Mesothelial cell of epicardium (in vitro differentiated cells): ENCODE data around the gene SCN2B. TPM values are rescaled to one million over a fixed set of nuclear protein-coding genes. Genes with fewer than 3 reads are reported as not detected.

Experiments used
- DNase-seq, 2 experiments: peaks; one replicate each; pipeline ENCODE4 v3.0.0; 2021; ENCODE audit warnings: low spot score in 2 of 2; ENCODE audit not compliant: unreplicated experiment in 2 of 2
- H3K27ac Mint-ChIP-seq: 2 replicates; pipeline ENCODE4 v1.8.0; 2021; ENCODE audit warnings: mixed read lengths
- H3K27me3 Mint-ChIP-seq: 2 replicates; pipeline ENCODE4 v1.8.0; 2021; ENCODE audit warnings: low read depth, mixed read lengths
- H3K36me3 Mint-ChIP-seq: 2 replicates; pipeline ENCODE4 v1.8.0; 2021; ENCODE audit warnings: mixed read lengths
- H3K4me1 Mint-ChIP-seq: 2 replicates; pipeline ENCODE4 v1.8.0; 2021; ENCODE audit warnings: mixed read lengths
- H3K4me3 Mint-ChIP-seq: 2 replicates; pipeline ENCODE4 v1.8.0; 2021; ENCODE audit warnings: mild to moderate bottlenecking, moderate library complexity, mixed read lengths
- H3K9me3 Mint-ChIP-seq: 2 replicates; pipeline ENCODE4 v1.8.0; 2021; ENCODE audit warnings: mixed read lengths
- total RNA-seq: library from RNA; stranded (reverse); gene quantifications from 3 replicates; pipeline ENCODE4 v1.2.1, GENCODE V29; 2021
- TF ChIP-seq, protein P1 (sequence below): fragments of 200-600 bp; sonication (generic); IDR thresholded peaks from one replicate; pipeline ENCODE4 v1.5.0; 2021; ENCODE audit warnings: antibody characterized with exemption; ENCODE audit not compliant: unreplicated experiment

The SCN2B gene
- total RNA-seq, 1 donor from 2014 or later: 2.3 TPM

DNA sequence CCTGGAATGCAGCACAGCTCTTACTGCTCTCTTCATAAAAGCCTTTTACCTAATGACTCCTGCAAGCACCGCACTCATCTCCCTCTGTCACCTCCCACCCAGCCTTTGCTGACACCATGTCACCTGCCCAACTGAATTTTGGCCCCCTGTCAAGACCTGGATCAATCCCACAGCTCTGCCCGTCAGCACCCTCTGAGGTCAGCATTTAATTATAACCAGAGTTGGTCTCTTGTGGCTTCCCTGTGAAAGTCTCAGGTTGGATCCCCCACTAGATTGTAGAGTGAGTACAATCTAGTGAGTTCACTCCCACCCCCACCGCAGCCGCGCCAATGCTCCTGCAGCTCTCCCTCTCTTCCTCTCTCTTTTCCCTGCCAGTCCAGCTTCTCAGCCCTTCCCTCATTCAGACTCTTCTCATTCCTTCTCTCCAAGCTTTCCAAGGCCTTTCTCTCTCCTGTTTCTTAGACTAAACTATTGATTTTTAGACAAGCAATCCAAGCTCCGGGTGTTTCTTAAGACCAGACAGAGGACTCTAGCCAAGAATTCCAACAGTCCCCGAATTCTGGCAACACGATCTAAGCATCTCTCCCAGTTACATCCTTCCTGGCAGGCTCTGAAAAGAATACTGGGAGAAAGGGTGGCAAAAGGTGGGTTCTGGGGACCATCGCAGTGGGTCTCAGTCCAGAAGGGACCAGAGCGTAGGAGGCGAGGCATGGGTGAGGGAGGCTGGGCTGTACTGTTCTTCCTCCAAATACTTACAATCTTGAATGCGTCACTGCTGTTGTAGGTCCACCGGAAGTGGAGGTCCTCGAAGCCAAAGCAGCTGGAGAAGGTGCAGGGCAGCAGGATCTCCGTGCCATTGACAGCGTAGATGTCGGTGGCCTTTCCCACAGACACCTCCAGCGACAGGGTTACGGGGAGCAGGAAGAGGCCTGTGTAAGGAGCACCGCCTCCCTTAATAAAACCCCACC lies 31.9 kb downstream of the SCN2B start:
- DNase-seq: no peak
- TF ChIP-seq, protein P1, sequence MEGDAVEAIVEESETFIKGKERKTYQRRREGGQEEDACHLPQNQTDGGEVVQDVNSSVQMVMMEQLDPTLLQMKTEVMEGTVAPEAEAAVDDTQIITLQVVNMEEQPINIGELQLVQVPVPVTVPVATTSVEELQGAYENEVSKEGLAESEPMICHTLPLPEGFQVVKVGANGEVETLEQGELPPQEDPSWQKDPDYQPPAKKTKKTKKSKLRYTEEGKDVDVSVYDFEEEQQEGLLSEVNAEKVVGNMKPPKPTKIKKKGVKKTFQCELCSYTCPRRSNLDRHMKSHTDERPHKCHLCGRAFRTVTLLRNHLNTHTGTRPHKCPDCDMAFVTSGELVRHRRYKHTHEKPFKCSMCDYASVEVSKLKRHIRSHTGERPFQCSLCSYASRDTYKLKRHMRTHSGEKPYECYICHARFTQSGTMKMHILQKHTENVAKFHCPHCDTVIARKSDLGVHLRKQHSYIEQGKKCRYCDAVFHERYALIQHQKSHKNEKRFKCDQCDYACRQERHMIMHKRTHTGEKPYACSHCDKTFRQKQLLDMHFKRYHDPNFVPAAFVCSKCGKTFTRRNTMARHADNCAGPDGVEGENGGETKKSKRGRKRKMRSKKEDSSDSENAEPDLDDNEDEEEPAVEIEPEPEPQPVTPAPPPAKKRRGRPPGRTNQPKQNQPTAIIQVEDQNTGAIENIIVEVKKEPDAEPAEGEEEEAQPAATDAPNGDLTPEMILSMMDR: no peak
- Mint-ChIP-seq H3K9me3 (no peaks in the 10 kb centered on the region), H3K4me3 (no peak overlapping the region), H3K4me1 (peaks cover 6% of the 10 kb centered on the region), H3K36me3 (no peaks in the 10 kb centered on the region), H3K27me3 (peaks cover 93% of the 10 kb centered on the region), H3K27ac (no peak overlapping the region)

DNA sequence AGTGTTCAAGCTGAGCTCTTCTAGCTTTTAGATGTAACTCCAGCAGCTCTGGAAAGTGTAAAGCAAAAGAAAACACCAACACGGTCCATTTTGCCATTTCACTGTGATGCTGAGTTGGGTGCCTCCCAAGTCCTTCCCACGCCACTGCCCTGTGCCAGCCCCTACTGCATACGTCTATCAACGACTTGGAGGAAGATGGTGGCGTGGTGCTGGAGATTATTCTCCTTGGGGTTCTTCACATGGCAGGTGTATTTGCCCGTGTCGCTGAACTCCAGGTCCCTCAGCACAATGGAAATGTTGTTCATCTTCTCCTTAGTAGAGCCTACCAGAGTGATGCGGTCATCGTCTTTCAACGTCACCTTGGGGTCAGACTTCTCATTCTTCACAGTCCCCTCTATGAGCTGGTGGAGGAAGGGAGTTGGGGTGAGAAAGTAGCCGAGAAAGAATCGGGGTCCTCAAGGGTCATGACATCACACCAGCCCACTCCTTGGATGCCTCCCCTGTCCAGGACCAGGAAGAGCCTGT lies 32.7 kb downstream of the SCN2B start:
- no peaks in the 10 kb centered on the region for H3K9me3 Mint-ChIP-seq
- TF ChIP-seq, protein P1: no peak
- H3K27ac Mint-ChIP-seq: no peak overlapping the region
- no peak overlapping the region for H3K4me3 Mint-ChIP-seq
- peaks cover 6% of the 10 kb centered on the region for H3K4me1 Mint-ChIP-seq
- DNase-seq: no peak
- no peaks in the 10 kb centered on the region for H3K36me3 Mint-ChIP-seq
- H3K27me3 Mint-ChIP-seq: peaks cover 91% of the 10 kb centered on the region

DNA sequence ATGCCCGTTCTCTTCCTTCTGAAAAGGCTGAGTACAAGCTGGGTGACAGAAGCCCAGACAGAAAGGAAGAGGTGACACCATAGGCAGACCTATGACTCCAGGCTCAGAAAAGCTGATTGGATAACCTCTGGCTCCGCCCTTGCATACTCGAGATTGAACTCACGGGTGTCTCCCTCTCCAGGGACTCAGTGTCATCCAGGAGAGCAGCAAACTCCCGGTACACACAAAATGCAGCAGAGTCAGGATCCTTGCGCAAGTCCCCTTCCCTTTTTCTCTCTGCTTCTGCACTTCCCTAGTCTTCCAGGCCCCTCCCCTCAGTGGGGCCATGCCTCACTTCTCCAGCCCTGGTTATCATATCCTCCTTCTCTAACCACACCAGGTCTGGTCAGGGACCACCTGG lies 33.6 kb downstream of the SCN2B start:
- no peak for DNase-seq
- H3K9me3 Mint-ChIP-seq: no peaks in the 10 kb centered on the region
- no peak overlapping the region for H3K4me3 Mint-ChIP-seq
- peaks cover 6% of the 10 kb centered on the region for H3K4me1 Mint-ChIP-seq
- peaks cover 91% of the 10 kb centered on the region for H3K27me3 Mint-ChIP-seq
- TF ChIP-seq, protein P1: no peak
- H3K36me3 Mint-ChIP-seq: no peaks in the 10 kb centered on the region
- no peak overlapping the region for H3K27ac Mint-ChIP-seq

DNA sequence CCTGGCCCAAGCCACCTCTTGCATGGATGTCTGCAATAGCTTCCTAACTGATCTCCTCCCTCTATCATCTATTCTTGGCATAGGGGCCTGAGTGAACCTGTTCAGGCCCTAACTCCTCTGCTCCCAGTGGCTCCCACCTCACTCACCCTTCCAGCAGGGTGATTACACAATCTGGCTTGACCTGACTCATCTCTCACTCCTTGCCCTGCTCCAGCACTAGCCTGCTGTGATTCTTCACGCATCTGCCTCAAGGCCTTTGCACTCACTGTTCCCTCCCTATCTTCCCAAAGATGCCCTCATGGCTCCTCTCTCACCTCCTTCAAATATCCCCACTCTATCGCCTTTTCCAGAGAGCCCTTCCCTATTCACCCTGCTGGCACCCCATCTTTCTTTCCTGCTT lies 34.4 kb downstream of the SCN2B start:
- DNase-seq: no peak
- peaks cover 91% of the 10 kb centered on the region for H3K27me3 Mint-ChIP-seq
- TF ChIP-seq, protein P1: no peak
- H3K4me3 Mint-ChIP-seq: no peak overlapping the region
- no peaks in the 10 kb centered on the region for H3K9me3 Mint-ChIP-seq
- H3K36me3 Mint-ChIP-seq: no peaks in the 10 kb centered on the region
- H3K27ac Mint-ChIP-seq: no peak overlapping the region
- H3K4me1 Mint-ChIP-seq: no peaks in the 10 kb centered on the region

DNA sequence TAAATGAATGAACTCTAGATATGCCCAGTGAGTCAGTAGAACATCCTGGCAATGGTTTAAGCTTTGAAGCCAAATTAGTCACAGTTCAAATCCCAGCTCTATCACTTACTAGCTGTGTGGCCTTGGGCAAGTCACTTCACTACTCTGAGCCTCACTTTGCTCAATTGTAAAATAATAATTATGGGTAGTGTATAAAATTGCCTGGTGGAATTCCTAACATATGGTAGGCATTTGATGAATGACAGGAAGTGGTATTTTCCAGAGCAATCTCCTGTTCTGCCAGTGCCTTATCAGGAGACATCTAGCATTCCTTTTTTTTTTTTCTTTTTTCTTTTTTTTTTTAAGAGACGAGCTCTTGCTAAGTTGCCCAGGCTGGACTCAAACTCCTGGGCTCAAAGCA lies 36.9 kb downstream of the SCN2B start:
- Mint-ChIP-seq H3K27me3 (peaks cover 88% of the 10 kb centered on the region), H3K4me3 (no peak overlapping the region), H3K36me3 (no peaks in the 10 kb centered on the region), H3K27ac (no peak overlapping the region), H3K9me3 (no peaks in the 10 kb centered on the region), H3K4me1 (no peaks in the 10 kb centered on the region)
- TF ChIP-seq, protein P1: no peak
- no peak for DNase-seq
